HG03342 (cell line): ENCODE results near the gene PDF.

Source experiments
- ATAC-seq: cut with Tn5 transposase; IDR thresholded peaks from one replicate; pipeline ENCODE4 v1.9.1; 2021; ENCODE audit warnings: mild to moderate bottlenecking, moderate library complexity; ENCODE audit not compliant: unreplicated experiment

Gene PDF

GRCh38 chr16:69339289-69340094 is 9.1 kb upstream of the PDF start, which contains the start of the genes COG8 and NIP7:
TSS of gene COG8 (minus strand) at chr16:69339564. CDS start at chr16:69339552, 12 bp downstream.
TSS of gene NIP7 (plus strand) at chr16:69339772. CDS start at chr16:69339830, 58 bp downstream.
- ATAC-seq = peak; percentile 92

DNA sequence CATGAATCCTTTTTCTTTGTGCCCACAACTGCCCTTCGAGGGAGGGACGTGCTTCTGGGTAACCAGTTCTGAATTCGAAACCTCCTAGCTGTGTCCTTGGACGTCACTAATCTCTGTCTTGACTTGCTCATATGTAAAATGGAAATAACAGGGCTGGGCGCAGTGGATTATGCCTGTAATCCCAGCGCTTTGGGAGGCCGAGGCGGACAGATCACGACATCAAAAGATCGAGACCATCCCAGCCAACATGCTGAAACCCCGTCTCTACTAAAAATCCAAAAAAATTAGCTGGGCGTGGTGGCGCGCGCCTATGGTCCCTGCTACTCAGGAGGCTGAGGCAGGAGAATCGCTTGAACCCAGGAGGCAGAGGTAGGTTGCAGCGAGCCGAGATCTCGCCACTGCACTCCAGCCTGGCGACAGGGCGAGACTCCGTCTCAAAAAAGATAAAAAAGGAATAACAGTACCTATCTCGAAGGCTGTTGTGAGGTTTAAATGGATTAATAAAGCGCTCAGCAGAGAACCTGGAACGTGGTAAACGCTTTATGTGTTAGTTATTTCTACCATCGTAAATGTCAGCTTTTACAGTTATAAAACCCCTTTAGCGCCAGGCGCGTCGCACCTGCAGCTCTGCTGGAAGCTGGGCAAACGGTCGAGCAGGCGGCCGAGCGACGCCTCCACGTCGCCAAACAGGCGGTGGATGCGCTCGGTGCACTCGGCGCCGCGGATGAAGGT is 8.3 kb upstream of the PDF start:
- no peak for ATAC-seq

DNA sequence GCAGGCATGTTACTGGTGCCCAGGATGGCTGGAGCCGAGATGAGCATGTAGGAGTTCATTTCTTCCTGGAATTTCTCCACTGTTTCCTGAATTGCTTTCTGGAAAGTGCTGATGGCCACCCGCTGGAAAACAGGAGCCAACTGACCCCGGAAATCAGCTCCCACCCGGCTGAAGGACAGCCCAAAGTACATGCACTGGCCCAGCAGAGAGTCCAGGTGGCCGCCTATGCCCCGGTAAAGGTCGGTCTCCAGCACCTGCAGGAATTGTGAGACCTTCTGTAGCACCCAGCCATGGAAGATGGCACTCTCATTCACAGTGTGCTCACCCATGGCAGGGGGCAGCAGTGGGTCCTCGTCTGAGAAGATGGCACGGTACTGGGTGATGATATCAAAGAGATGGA is 4.3 kb upstream of the PDF start:
- ATAC-seq = no peak

- peak; percentile 34 for ATAC-seq
Observed at GRCh38 chr16:69329369-69330285, 761 bp downstream of the PDF start.

DNA sequence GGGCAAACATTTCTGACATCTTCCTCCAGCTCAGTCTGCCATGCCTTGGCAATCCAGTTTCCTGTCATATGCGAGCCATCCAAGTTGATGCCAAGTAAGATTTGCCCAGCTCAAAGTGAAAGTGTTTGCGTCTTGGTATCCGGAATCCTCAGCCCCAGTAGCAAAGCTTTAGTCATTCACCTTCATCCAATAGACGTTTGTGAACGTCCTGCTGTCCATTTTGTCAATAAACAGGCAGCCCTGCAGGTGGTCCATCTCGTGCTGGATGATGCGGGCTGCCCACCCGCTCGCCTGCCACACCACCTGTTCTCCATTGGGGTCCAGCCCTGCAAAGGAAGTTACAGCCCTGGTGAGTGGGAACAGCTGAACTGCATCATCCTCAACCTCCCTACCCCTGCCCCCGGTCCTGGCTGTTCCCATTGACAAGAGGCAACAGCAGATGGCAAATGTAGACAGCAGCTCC is 1.5 kb downstream of the PDF start:
- ATAC-seq = no peak

DNA sequence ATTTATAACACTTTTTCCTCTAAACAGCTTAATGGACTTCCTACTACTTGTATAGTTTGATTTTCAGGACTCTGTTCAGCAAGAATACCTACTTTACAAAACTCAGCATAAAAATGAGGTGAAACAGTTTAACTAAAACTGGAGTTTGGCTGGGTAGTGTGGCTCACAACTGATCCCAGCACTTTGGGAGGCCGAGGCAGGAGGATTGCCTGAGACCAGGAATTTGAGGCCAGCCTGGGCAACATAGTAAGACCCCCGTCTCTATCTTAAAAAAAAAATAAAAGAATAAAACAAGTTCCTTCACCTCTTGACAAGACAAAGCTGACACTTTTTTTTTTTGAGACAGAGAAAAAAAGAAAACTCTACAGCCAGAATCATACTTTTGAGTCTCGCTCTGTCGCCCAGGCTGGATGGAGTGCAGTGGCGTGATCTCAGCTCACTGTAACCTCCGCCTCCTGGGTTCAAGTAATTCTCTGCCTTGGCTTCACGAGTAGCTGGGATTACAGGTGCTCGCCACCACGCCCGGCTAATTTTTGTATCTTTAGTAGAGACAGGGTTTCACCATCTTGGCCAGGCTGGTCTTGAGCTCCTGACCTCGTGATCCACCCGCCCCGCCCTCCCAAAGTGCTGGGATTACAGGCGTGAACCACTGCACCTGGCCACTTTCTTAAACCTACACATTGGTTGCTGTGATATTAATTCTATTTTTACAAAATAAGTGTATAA is 2.6 kb downstream of the PDF start:
- ATAC-seq = no peak

GRCh38 chr16:69326172-69326873 is 4.1 kb downstream of the PDF start:
- no peak for ATAC-seq

GRCh38 chr16:69325784-69326171 is 4.6 kb downstream of the PDF start:
- ATAC-seq = no peak

GRCh38 chr16:69324585-69325253 is 5.7 kb downstream of the PDF start:
- no peak for ATAC-seq

DNA sequence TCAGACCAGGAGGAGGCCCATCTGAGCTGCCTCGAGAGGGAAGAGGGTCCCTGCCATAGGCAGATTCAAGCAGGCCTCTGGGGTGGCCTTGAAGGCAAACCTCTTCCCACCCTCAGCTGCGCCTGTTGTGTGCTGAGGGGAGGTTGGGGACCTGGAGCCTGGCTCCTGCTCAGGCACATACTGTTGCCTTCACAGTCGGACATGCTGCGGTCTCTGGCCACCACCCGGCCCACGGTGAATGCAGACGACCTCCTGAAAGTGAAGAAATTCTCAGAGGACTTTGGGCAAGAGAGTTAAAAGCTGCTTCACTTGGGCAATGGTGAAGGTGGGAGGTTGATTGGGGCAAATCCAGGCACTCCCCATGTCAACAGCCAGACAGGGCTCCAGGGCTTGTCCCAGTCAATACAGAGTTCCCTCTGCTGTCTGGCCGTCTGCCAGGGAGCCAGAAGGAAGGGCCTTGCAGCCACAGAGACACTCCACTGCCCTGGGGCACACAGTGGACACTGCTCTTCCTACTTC is 6.3 kb downstream of the PDF start:
- ATAC-seq = no peak

GRCh38 chr16:69323415-69323814 is 7.0 kb downstream of the PDF start:
- ATAC-seq = no peak

DNA sequence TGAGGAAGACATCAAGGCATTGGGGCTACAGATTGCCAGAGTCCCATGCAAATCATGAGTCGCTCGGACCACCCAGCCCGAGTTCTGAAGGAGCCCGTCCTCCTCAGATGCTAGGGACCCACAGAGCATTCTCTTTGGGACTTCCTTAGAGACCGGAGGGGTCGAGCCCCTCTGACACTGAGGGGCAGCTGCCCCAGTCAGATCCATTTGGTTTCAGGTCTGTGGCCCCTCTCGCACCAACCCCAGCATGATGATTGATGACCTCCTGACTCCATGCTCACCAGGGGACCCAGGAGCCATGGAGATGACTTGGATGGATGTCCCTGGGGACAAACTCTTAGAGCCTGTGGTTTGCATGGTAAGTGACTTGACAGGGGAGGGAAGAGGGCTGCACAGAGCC is 8.0 kb downstream of the PDF start:
- ATAC-seq = no peak

GRCh38 chr16:69321080-69321479 is 9.3 kb downstream of the PDF start:
- ATAC-seq = no peak

GRCh38 chr16:69320740-69321073 is 9.7 kb downstream of the PDF start:
- no peak for ATAC-seq

- ATAC-seq = no peak
Observed at GRCh38 chr16:69319826-69320739, 10.3 kb downstream of the PDF start.

DNA sequence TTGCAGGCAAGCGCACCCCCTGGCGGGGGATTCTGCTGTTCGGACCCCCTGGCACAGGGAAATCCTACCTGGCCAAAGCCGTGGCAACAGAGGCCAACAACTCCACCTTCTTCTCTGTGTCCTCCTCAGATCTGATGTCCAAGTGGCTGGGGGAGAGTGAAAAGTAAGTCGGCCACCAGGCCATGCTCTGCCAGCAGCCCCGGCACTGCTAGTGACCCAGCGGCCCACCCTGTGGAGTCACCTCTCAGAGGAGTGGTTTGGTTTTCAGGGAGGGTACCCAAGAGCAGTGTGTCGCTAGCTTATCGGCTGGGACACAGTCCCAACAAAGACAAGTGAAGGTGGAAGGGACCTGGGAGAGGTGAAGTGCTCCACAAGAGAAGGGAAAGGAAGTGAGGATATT is 11.0 kb downstream of the PDF start:
- ATAC-seq = no peak

- no peak for ATAC-seq
Observed at GRCh38 chr16:69318911-69319289, 11.5 kb downstream of the PDF start.
